GM12874 (cell line): Measurements from ENCODE around the gene SNAPC4.

Experiments
- TF ChIP-seq, protein P1 (sequence below): IDR thresholded peaks from 2 replicates; pipeline ENCODE4 v1.5.1; 2011; ENCODE audit warnings: low read depth, mild to moderate bottlenecking, control low read depth, low read length, moderate library complexity; ENCODE audit not compliant: insufficient read depth

Gene SNAPC4

DNA sequence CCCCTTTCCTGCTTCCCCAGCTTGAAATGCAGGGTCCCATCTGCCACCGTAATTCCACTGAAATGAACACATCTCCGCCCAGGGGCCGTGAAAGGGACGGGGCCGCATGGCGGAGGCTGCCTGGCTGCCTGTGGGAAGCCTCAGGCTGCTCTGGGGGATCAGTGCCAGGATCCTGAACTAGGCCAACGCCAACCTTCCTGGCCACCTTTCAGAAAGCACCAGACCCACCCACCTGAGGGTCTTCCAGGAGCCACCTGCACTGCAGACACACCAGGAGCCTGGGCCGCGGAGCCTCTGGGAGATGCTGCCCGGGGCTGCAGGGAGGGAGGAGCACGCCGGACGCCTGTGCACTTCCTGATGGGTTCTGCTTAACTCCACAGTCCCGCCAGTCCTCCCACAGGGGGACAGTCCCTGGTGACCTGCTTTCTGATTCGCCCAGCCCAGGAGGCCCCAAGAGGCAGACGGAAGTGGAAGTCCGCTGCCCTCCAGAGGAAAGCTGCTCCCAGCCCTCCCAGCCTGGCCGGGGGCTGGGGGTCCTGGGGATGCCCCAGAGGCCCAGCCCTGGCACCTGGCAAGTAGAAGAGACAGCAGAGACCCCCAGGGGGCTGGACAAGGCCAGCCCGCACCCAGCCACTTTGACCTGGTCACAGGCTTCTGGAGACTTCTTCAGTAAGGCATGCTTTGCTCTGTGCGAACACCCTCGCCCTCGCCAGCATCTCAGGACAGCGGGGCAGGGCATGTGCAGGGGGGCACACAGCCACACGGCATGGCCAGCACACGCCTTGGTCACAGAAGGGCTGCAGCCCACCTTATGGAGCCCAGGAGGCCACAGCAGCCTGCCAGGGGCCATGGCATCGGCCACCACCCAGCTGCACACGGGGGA, 26.4 kb downstream of the SNAPC4 start, which contains the start of gene CARD9:
CARD9 (minus strand) TSS at position 370 of the 883 bp plus-strand sequence. CDS start 1,591 bp downstream, outside the sequence.
- TF ChIP-seq, protein P1, sequence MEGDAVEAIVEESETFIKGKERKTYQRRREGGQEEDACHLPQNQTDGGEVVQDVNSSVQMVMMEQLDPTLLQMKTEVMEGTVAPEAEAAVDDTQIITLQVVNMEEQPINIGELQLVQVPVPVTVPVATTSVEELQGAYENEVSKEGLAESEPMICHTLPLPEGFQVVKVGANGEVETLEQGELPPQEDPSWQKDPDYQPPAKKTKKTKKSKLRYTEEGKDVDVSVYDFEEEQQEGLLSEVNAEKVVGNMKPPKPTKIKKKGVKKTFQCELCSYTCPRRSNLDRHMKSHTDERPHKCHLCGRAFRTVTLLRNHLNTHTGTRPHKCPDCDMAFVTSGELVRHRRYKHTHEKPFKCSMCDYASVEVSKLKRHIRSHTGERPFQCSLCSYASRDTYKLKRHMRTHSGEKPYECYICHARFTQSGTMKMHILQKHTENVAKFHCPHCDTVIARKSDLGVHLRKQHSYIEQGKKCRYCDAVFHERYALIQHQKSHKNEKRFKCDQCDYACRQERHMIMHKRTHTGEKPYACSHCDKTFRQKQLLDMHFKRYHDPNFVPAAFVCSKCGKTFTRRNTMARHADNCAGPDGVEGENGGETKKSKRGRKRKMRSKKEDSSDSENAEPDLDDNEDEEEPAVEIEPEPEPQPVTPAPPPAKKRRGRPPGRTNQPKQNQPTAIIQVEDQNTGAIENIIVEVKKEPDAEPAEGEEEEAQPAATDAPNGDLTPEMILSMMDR, result no peak

DNA sequence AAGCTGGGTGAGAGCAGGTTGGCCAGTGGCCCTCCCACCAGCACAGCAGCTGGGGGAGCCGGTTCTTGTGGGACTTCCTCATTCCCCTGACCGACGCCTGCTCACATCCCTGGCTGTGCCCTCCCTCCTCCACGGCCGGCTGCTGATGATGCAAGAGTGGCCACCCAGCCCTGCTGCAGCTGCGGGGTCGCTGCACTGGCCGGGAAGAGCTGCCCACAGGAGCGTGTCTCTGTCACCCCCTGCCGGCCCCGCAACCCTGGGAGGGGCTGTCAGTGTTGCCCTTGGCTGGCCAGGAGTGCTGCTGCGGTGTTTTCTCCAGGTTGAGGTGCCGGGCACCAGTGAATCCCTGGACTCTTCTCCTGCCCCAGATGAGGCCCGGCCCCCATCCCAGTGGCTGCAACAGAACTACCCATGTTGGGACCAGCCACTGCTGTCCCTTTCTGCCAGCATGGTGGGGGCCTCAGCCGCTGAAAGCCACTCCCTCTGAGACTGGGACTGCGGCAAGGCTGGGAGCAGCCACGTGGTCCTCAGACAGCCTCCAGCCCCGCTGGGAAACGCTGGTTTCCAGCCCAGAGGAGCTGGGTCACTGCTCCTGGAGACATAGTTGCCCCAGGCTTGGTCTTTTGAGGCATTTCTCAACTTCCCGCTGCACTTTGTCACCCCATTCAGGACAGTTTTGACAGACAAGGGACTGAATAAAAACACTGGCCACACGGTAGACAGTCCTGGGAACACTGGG, 27.2 kb downstream of the SNAPC4 start:
- TF ChIP-seq, protein P1, result no peak

DNA sequence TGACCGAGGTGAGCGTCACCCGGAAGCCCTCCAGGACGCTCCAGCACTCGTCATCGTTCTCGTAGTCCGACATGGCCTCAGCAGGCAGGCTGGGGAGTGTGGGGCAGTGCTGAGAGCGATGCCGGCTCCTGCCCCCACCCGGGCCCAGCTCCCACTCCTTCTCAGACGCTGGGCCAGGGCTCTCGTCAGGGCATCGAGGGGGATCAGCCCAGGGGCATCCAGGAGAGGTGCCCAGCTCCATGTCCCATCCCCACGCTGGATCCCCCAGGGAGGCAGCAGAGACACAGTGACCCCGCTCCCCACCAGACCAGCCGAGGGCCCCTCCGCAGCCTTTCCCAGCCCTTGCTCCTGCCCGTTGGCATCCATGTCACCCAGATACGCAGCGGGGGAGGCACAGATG, 28.0 kb downstream of the SNAPC4 start:
- TF ChIP-seq, protein P1, result no peak

DNA sequence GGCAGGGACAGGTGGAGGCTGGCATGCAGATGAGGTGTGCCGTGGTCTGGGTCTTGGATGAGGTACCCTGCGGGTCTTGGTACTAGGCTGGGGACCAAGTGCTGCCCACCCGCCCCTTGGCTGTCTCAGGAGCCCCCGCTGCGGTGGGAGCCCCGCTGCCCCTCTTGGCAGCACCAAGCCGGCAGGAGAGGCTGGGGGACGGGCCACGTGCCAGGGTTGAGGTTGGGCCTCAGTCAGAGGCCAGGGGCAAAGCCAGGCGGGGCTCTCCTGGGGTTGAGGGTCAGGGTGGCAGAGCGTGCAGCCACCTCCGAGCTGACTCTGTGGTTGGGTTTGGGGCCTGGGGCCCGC, 28.5 kb downstream of the SNAPC4 start:
- TF ChIP-seq, protein P1, result no peak

DNA sequence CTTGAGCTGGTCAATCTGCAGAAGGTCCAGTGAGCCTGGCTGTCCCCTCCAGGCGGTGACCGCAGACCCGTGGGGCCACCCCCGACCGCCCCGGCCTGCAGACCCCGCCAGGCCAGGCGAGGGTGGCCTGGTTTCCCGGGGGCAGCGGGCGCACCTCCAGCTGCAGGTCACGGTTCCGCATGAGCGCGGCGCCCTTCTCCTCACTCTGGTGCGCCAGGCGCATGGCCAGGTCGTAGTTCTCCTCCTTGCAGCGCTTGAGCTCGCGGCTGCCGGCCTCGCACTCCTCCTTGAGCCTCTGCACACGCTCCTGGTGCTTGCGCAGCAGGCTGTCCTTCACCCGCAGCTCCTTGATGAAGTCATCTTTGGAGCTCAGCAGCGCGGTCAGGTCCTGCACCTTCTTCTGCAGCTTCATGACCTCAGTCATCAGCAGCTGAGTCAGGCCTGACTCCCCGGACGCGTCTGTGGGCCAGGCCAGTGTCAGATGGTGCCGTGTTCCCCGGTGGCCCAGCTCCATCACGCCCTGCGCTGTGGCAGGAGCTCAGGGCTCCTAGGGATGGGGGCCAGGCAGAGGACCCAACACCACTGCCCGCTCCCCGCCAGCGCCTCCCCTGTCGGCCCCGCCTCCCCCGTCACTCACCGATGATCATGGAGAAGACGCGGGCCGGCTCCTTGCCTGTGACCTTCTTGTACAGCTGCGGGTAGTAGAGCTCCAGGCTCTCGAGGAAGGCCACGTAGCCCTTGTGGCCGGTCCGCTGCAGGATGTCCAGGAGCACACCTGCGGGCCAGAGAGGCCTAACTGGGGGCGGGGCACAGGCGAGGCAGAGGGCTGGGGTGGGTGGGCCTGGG, 29.1 kb downstream of the SNAPC4 start:
- TF ChIP-seq, protein P1, result no peak

DNA sequence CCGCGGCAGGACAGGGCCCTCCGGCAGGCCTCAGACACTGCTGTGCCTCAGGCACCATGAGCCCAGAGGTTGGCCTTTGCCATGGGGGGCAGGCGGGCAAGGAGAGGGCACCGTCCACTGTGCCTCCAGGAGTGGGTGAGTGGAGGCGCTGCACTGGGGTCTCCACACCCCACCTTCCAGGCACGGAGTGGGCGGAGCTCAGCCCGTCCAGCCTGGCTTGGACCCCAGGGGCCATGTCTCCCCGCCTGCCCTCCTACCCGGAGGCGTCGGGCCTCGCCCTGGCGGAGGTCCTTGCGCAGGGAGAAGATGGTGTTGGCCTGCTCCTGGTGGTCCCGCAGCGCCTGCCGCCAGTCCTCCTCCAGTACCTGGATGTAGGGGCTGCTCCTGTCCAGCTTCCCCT, 29.9 kb downstream of the SNAPC4 start:
- TF ChIP-seq, protein P1, result no peak

DNA sequence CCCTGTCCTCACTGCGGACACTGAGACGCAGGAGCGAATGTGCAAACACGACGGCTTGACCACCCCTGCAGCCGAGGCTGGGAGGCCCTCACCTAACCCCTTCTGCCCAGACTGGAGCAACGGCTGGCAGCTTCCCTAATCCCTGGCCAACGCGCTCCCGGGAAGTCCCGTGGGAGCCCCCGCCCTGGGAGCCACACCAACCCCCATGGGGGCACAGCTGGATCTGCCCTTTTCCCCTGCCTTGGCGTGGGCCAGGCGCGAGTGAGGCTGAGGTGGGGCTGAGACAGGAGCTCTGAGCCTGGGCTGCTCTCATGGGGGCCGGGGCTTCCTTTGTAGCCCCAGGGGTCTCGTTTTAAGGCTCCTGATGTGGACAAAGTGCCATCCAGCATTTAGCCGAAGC, 31.8 kb downstream of the SNAPC4 start:
- TF ChIP-seq, protein P1, result no peak
